GM19239 (cell line): ENCODE data around the gene JAKMIP3.
A peak's percentile ranks its signal among the peaks of the same experiment; 100 is the strongest.

Source experiments
- DNase-seq: peaks from one replicate; pipeline ENCODE4 v3.0.0; 2011; ENCODE audit warnings: low spot score; ENCODE audit not compliant: insufficient read length
- FAIRE-seq: peaks from 2 replicates; lab custom pipeline; 2011; peaks lifted over from hg19 to GRCh38; lab: Jason Lieb, UNC

JAKMIP3 gene

DNA sequence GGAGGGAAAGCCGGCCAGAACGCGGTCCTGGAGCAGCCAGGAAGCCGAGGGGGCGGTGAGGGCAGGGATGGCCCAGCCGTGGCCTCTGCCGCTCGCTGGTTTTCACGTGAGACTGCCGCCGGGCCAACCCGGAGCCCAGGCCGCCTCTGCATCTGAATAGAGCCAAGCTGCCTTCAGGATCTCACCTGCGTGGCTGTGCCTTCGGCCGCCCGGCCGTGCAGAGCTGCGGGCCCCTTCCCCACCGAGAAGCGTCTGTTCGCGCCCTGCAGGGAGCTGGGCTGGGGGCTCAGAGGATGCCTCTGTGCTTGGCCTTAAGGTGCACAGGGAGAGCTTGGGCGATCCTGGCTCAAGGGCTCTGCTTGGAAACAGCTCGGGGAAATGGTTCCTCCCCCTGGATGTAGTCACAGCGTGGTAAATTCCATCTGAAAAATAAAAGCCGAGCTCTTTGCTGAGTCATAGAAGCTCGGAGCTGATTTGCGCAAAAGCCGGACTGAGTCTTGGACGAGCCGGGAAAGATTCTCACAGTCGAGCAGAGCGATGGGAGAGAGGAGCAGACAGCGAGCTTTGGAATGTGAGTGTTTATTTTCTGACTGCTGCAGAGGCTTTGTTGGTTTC is at the start of gene JAKMIP3:
Gene JAKMIP3, plus strand, starts transcription at position 456 of the 615 bp plus-strand sequence. CDS start 38,863 bp downstream, outside the sequence.
- FAIRE-seq (no peak), DNase-seq (no peak)

- FAIRE-seq, result no peak
- no peak for DNase-seq
Observed at GRCh38 chr10:132016514-132016913, 49.2 kb upstream of the JAKMIP3 start.

DNA sequence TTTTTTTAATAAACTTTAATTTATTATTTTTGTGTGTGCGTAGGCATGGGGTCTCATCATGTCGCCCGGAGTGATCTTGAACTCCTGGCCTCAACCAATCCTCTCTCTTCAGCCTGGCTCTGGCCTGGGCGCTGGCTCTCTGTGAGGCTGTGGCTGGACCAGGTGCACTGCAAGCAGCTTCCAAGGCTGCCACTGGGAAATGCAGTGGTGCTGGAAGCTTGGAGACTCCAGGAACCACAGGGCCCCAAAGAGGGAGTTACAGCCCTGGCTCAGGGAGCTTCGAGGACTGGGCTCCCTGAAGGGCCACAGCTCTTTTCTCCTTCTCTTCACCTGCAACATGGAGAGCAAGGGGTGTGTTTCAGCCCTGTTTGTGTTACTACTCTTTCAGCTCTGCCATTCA is 47.3 kb upstream of the JAKMIP3 start:
- DNase-seq (no peak), FAIRE-seq (no peak)

- FAIRE-seq, result no peak
- no peak for DNase-seq
Observed at GRCh38 chr10:132019366-132019765, 46.4 kb upstream of the JAKMIP3 start.

DNA sequence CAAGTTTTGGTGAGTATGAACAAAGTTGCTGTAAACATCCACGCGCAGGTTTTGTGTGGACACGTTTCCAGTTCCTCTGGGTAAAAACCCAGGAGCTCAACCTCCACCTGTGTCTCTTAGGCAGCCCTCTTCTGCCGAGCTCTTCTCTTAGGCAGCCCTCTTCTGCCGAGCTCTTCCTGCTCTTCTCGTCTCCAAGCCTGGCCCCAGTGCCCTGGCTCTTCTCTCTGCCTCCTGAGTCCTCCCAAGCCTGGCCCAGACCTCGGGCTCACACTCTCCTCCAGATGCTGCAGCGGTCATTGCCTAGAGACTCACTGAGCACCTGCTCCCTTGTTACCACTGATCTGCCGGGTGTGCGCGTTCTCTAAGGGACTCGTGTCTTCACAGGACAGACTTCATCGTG is 45.3 kb upstream of the JAKMIP3 start:
- DNase-seq (no peak), FAIRE-seq (no peak)

GRCh38 chr10:132021046-132021445 is 44.7 kb upstream of the JAKMIP3 start:
- no peak for FAIRE-seq
- no peak for DNase-seq

- no peak for FAIRE-seq
Observed at GRCh38 chr10:132021504-132022143, 44.1 kb upstream of the JAKMIP3 start.

DNA sequence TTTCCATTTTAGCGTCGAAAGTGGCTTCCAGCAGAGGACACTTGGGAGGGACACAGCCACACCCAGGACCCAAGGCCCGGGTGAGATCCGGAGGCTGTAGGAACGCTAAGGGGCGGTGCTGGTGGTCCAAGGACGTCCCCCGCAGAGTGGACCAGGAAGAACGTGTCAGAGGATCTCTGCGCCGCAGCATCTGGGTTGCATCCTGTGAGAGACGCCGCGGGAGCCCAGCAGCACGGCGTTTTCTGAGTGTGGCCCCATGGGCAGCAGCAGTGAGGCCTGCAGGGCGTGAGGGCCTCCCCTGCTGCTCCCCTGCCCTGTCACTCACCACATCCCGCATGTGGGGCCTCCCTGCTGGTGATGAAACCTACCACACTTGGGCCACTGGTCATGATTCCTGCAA is 43.5 kb upstream of the JAKMIP3 start:
- FAIRE-seq, result no peak
- no peak for DNase-seq

More at GRCh38 chr10:132021504-132022143, 44.1 kb upstream of the JAKMIP3 start:
- no peak for DNase-seq

DNA sequence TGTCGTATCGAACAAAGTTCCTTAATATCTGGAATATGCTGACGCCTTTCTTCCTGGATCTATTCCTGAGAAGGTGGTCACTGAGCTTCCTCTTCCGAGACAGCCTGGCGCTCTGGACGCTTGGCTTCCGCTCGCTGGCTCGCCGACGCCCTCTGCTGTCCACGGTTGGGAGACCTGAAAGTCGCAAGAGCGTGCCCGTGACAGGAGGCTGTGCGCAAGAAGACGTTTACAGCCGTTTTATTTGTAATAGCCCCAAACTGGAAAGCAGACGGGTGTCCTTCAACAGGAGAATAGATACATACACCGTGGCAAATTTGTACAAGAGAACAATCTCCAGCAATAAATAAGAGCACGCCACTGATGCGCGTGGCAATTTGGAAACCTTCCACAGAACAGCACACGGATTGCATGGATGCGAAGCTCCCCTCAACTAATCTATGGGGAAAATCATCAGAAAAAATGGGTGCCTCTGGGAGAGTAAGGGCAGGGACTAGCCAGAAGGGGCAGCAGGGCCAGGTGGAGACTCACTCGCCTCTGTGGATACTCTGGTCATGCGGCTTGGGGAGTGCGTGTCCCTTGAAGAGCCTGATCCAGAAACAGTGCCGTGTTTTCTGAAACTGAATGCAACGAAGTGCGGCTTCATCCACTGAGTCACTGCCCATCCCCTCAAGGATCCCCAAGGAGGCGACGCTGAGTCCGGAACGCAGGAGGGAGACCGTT is 42.5 kb upstream of the JAKMIP3 start:
- peak; percentile 76 for DNase-seq

GRCh38 chr10:132027423-132027983 is 38.2 kb upstream of the JAKMIP3 start:
- FAIRE-seq, result no peak

More for the DNA sequence above, 42.5 kb upstream of the JAKMIP3 start:
- peak; percentile 26 for FAIRE-seq

GRCh38 chr10:132028706-132029105 is 37.0 kb upstream of the JAKMIP3 start:
- no peak for FAIRE-seq
- no peak for DNase-seq

More at GRCh38 chr10:132027423-132027983, 38.2 kb upstream of the JAKMIP3 start:
- no peak for DNase-seq

GRCh38 chr10:132030898-132031463 is 34.8 kb upstream of the JAKMIP3 start:
- no peak for FAIRE-seq

GRCh38 chr10:132033632-132034031 is 32.1 kb upstream of the JAKMIP3 start:
- no peak for FAIRE-seq
- DNase-seq, result no peak

More at GRCh38 chr10:132030898-132031463, 34.8 kb upstream of the JAKMIP3 start:
- no peak for DNase-seq

GRCh38 chr10:132035476-132035875 is 30.3 kb upstream of the JAKMIP3 start:
- no peak for FAIRE-seq
- no peak for DNase-seq

GRCh38 chr10:132036153-132036886 is 29.4 kb upstream of the JAKMIP3 start:
- no peak for DNase-seq
- FAIRE-seq, result no peak

GRCh38 chr10:132036887-132037675 is 28.7 kb upstream of the JAKMIP3 start:
- FAIRE-seq (no peak), DNase-seq (no peak)

- no peak for FAIRE-seq
Observed at GRCh38 chr10:132037676-132037975, 28.1 kb upstream of the JAKMIP3 start.

GRCh38 chr10:132039371-132039770 is 26.4 kb upstream of the JAKMIP3 start:
- DNase-seq (no peak), FAIRE-seq (no peak)

More at GRCh38 chr10:132037676-132037975, 28.1 kb upstream of the JAKMIP3 start:
- no peak for DNase-seq

DNA sequence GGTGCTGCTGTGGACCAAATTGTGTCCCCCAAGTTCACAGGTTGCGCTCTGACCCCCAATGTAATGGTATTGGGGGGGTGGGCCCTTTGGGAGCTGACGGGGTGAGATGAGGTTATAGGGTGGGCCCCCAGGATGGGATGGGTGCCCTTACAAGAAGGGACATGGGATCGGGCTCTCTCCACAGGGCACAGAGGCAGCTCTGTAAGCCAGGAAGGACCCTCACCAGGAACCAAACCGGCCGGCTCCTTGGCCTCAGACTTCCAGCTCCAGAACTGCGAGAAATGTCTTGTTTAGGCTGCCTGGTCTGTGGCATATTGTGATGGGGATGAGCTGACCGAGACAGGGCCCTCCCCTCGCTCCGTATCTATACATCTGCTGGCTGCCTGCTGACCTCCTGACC is 25.7 kb upstream of the JAKMIP3 start:
- DNase-seq, result no peak
- no peak for FAIRE-seq
